AG04450 (cell line): ENCODE data around the gene OPCML. TPM values are rescaled to one million over a fixed set of nuclear protein-coding genes. Genes with fewer than 3 reads are reported as not detected.

Experiments used
- CTCF ChIA-PET: fragments of 300-600, 350-600 bp; formaldehyde crosslinking; extraction: SDS; loops from one replicate; lab custom pipeline; 2022; ENCODE audit warnings: antibody characterized with exemption, inconsistent platforms; lab: Charles Lee
- POLR2A ChIA-PET: fragments of 350-600 bp; formaldehyde crosslinking; extraction: SDS; loops from one replicate; lab custom pipeline; 2021; ENCODE audit warnings: antibody characterized with exemption, inconsistent platforms; lab: Yijun Ruan, JAX
- DNase-seq: peaks from one replicate; pipeline ENCODE4 v3.0.0-alpha.2; 2011; ENCODE audit warnings: low read depth, low spot score
- H3K27ac ChIP-seq: one replicate; pipeline ENCODE4 v1.5.1; 2012; ENCODE audit warnings: low read depth, low read length, control low read depth
- H3K27me3 ChIP-seq: one replicate; pipeline ENCODE4 v1.6.0; 2012; ENCODE audit warnings: low read length; ENCODE audit not compliant: control insufficient read depth, insufficient read depth
- H3K4me3 ChIP-seq: 2 replicates; pipeline ENCODE4 v1.5.1; 2011; ENCODE audit warnings: mild to moderate bottlenecking, low read depth, low read length, control low read depth
- H3K9me3 ChIP-seq: 2 replicates; pipeline ENCODE4 v1.5.1; 2012; ENCODE audit warnings: low read length; ENCODE audit not compliant: control insufficient read depth, insufficient read depth
- polyA plus RNA-seq: library from polyadenylated mRNA; depleted of rRNA; stranded (reverse); fragments of >200 nt; gene quantifications from 2 replicates; pipeline ENCODE4 v1.2.3, GENCODE V29; 2011
- TF ChIP-seq, protein P1 (sequence below): IDR thresholded peaks from 2 replicates; pipeline ENCODE4 v1.5.1; 2011; ENCODE audit warnings: low read depth, low read length, control low read depth, inconsistent platforms

The OPCML gene
- polyA plus RNA-seq, 1 experiment: 1.1 TPM

DNA sequence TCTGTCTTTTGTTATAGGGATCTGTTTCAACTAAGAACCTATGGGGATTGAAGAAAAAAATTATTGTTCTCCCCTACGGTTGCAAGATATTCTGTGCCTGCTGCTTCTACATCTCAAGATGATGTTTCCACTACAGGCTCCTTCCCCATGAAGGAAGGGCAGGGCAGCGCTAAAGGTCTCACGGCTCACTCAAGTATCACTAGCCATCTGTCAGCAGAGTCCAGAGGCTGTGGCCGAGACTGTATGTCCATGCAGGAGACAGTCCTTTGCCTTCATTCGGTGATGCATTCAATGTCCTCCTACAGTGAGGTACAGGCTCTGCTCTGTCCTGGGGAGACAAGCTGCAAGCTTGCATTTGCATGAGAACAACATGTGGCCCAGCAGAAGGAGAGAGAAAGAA lies 518.0 kb downstream of the OPCML start:
- TF ChIP-seq, protein P1, sequence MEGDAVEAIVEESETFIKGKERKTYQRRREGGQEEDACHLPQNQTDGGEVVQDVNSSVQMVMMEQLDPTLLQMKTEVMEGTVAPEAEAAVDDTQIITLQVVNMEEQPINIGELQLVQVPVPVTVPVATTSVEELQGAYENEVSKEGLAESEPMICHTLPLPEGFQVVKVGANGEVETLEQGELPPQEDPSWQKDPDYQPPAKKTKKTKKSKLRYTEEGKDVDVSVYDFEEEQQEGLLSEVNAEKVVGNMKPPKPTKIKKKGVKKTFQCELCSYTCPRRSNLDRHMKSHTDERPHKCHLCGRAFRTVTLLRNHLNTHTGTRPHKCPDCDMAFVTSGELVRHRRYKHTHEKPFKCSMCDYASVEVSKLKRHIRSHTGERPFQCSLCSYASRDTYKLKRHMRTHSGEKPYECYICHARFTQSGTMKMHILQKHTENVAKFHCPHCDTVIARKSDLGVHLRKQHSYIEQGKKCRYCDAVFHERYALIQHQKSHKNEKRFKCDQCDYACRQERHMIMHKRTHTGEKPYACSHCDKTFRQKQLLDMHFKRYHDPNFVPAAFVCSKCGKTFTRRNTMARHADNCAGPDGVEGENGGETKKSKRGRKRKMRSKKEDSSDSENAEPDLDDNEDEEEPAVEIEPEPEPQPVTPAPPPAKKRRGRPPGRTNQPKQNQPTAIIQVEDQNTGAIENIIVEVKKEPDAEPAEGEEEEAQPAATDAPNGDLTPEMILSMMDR: no peak
- peaks cover 5% of the 10 kb centered on the region for H3K27me3 ChIP-seq
- DNase-seq: no peak
- no peak overlapping the region for H3K27ac ChIP-seq
- ChIA-PET POLR2A (no interaction called here), CTCF (no interaction called here)
- no peak overlapping the region for H3K4me3 ChIP-seq
- no peaks in the 10 kb centered on the region; the same call in 1 of the 2 replicates for H3K9me3 ChIP-seq

DNA sequence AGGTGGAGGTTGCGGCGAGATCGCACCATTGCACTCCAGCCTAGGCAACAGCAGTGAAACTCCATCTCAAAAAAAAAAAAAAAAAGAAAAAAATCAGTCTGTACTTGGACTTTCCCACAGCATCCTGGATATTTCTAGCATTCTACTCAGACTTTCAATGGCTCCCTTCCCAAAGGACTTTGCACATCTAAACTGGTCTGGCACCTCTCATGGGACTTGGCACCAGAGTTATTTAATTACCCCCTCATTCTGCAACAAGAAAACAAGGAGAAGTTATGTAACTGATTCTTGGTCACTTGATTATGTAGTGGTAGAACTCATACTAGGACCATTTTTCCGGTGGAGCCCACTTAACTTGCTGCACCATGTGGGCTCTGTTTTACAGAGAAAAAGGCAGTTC lies 519.5 kb downstream of the OPCML start:
- ChIA-PET POLR2A (no interaction called here), CTCF (no interaction called here)
- Histone ChIP-seq H3K4me3 (no peak overlapping the region), H3K9me3 (no peaks in the 10 kb centered on the region), H3K27ac (no peak overlapping the region), H3K27me3 (peaks cover 2% of the 10 kb centered on the region)
- TF ChIP-seq, protein P1: no peak
- no peak for DNase-seq

DNA sequence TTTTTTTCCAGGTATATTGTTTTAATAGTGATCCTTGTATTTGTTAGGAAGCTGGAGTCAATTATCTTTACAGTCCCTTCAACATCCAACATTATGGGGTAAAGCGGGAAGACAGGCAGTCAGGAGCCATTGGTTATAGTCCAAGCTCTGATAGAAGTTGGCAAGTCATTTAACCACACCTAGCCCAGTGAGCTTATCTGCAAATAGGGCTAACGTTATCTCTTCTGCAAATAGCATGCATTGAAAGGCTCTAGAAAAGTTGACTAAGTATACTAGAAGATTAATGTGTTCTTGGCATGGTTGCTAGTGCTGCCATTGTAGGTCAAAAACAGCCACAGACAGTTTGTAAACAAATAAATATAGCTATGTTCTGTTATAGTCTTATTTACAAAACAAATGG lies 520.7 kb downstream of the OPCML start:
- H3K27me3 ChIP-seq: peaks cover 2% of the 10 kb centered on the region
- TF ChIP-seq, protein P1: no peak
- H3K4me3 ChIP-seq: no peak overlapping the region
- ChIA-PET CTCF (interaction anchor here (0.6 kb wide), 2 partner anchors 733 to 1013 kb away, joined by 3 read pairs; no protein-coding TSS in a partner anchor), POLR2A (no interaction called here)
- H3K27ac ChIP-seq: no peak overlapping the region
- DNase-seq: no peak
- H3K9me3 ChIP-seq: no peaks in the 10 kb centered on the region

DNA sequence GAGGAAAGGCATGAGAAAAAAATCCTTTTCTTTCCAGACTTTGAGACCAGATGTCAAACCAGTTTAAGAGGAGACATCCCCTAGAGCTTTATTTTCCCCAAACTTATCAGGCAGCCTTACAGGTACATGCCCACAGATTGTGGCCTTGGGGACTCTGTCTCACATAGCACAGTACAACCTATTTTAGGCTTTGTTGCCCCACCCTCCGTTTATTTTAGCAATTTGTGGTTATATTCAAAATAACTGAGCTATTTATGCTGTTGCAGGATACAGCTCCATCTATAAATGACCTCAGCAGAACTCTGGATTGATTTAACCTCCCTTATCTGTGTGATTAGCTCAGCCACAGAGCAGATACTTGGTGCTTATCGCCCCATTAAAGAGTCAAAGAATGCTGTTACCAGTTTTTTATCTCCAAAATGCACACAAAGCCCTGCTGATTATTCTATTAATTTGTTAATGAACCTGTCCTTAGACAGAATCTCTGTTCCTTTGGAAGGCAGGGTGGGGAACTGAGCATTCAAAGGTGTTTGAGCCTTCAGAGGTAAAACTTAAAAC lies 525.2 kb downstream of the OPCML start:
- DNase-seq: no peak
- ChIA-PET POLR2A (no interaction called here), CTCF (no interaction called here)
- Histone ChIP-seq H3K27ac (no peak overlapping the region), H3K9me3 (no peaks in the 10 kb centered on the region), H3K4me3 (no peak overlapping the region), H3K27me3 (peaks cover 4% of the 10 kb centered on the region)
- TF ChIP-seq, protein P1: no peak

- H3K9me3 ChIP-seq: no peaks in the 10 kb centered on the region
- TF ChIP-seq, protein P1: no peak
- no peak overlapping the region for H3K4me3 ChIP-seq
- DNase-seq: no peak
- ChIA-PET CTCF (no interaction called here), POLR2A (no interaction called here)
- H3K27ac ChIP-seq: no peak overlapping the region
- H3K27me3 ChIP-seq: peaks cover 4% of the 10 kb centered on the region
Observed at GRCh38 chr11:133004369-133004768, 527.9 kb downstream of the OPCML start.
